ENCODE results near the gene CELF1. TPM values are rescaled to one million over a fixed set of nuclear protein-coding genes. Genes with fewer than 3 reads are reported as not detected.

The CELF1 gene
- total and polyA plus RNA-seq, 2 donors (not counting 1 experiment from before 2014, with no cell fraction given) = 81.1 to 100 TPM

DNA sequence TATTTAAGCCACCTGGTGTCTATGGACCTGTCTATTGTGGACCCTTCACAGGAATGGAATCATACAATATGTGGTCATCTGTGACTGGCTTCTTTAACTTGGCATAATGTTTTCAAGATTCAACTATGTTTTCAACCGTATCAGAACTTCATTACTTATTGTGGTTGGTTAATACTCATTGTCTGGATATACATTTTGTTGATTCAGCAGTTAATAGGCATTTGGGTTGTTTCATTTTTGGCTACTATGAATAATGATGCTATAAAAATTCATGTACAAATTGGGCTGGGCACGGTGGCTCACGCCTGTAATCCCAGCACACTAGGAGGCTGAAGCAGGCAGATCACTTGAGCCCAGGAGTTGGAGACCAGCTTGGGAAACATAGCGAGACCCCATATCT is 101.5 kb downstream of the CELF1 start:
- Histone ChIP-seq H3K4me2 (ENCODE audit: extremely low read depth, insufficient read depth, low read length) (no peak overlapping the region), H3K79me2 (ENCODE audit: control insufficient read depth, insufficient read depth, low read length) (no peaks in the 10 kb centered on the region), H3K27ac (ENCODE audit: insufficient read depth, low read length) (no peak overlapping the region), H2AFZ (ENCODE audit: low read length) (no peak overlapping the region), H4K20me1 (ENCODE audit: control insufficient read depth, extremely low read depth, insufficient read depth, low read length) (no peaks in the 10 kb centered on the region), H3K27me3 (ENCODE audit: control insufficient read depth, insufficient read depth, low read length) (no peaks in the 10 kb centered on the region), H3K9ac (ENCODE audit: insufficient read depth, low read length) (no peak overlapping the region), H3K36me3 (ENCODE audit: control insufficient read depth, insufficient read depth, low read length) (no peaks in the 10 kb centered on the region), H3K4me1 (ENCODE audit: control insufficient read depth, extremely low read depth, insufficient read depth, low read length) (no peaks in the 10 kb centered on the region), H3K9me3 (ENCODE audit: control insufficient read depth, insufficient read depth, low read depth, low read length) (no peaks in the 10 kb centered on the region), H3K4me3 (replicated peaks in 1 of 4; ENCODE audit: control extremely low read depth in 1 of 4, insufficient read depth in 1 of 4, low read depth in 3 of 4, low read length in 4 of 4) (no peak overlapping the region)
- no peak for DNase-seq (ENCODE audit: low read depth in 2 of 2)
- TF ChIP-seq EZH2 (IDR thresholded peaks at IDR 0.05; ENCODE audit: low read length, missing control alignments) = no peak
- TF ChIP-seq, protein P1, sequence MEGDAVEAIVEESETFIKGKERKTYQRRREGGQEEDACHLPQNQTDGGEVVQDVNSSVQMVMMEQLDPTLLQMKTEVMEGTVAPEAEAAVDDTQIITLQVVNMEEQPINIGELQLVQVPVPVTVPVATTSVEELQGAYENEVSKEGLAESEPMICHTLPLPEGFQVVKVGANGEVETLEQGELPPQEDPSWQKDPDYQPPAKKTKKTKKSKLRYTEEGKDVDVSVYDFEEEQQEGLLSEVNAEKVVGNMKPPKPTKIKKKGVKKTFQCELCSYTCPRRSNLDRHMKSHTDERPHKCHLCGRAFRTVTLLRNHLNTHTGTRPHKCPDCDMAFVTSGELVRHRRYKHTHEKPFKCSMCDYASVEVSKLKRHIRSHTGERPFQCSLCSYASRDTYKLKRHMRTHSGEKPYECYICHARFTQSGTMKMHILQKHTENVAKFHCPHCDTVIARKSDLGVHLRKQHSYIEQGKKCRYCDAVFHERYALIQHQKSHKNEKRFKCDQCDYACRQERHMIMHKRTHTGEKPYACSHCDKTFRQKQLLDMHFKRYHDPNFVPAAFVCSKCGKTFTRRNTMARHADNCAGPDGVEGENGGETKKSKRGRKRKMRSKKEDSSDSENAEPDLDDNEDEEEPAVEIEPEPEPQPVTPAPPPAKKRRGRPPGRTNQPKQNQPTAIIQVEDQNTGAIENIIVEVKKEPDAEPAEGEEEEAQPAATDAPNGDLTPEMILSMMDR (conservative IDR thresholded peaks at IDR 0.05 in 1 of 2, IDR thresholded peaks at IDR 0.05 in 1 of 2; ENCODE audit: low read depth in 1 of 2, low read length in 2 of 2) = no peak

DNA sequence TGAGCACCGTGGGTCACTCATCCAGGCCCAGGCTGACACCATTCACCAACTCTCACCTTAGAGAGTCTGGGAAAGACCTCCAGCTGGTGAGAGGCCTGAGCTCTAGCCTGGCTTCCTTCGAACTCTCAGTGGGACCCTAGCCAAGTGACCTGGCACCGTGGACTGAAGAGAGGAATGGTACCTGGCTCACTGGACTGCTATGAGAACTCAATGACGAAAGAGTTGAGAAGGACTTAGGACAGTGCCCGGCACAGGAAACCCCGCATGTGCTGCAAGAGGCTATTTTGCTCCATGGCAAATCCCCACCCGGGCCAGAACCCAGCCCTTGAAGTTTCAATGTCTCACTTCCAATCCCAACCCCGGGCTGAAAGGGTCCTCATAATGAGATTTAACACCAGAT is 103.4 kb downstream of the CELF1 start:
- Histone ChIP-seq H3K36me3 (ENCODE audit: control insufficient read depth, insufficient read depth, low read length) (no peaks in the 10 kb centered on the region), H3K4me1 (ENCODE audit: control insufficient read depth, extremely low read depth, insufficient read depth, low read length) (no peaks in the 10 kb centered on the region), H2AFZ (ENCODE audit: low read length) (no peak overlapping the region)

DNA sequence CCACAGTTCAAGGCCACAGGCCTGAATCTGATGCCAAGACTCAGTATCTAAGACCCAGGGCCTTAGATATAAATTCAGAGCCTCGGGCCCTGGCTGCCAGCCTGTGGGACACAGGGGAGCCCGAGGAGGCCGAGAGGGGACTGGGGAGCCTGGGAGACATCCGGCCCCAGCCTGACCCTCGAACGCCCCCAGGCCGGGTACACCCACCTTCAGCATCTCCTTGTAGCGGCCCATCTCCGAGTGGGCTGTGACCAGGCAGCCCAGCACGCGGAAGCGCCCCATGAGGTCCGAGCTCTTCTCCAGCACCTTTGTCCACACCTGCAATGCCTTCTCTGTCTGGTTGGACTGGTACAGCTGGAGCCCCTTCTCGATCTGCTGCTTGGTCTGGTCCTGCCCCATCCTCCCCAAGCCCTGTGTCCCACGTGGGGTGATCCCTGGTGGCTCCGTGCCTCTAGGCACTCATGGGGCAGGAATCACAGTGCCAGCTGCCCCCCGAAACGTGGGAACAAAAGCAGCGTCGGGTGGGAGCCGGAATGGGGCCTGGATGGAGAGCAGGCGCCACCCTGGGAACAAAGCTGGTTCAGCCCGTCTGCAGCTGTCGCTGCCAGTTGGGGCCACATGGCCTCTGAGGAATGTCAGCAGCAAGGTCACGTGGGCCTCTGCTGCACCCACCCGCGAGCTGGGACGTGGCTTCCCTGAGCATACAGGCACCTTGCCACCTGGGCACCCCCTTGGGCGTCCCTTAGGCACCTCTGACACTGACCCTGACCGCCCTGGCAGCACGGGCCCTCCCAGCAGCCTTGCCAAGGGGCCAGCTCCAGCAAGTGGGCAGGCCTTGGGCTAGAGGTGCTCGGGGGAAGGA is 104.1 kb downstream of the CELF1 start, which contains the start of gene RAPSN:
TSS of gene RAPSN (minus strand) at position 571 of the 862 bp plus-strand sequence. CDS start at position 399, 172 bp downstream.
- no peak within 1 kb of the TSS for H3K9ac ChIP-seq (ENCODE audit: insufficient read depth, low read length)
- no peaks in the 10 kb centered on the region for H3K4me1 ChIP-seq (ENCODE audit: control insufficient read depth, extremely low read depth, insufficient read depth, low read length)
- no peak within 1 kb of the TSS for H2AFZ ChIP-seq (ENCODE audit: low read length)
- no peaks in the 10 kb centered on the region for H3K79me2 ChIP-seq (ENCODE audit: control insufficient read depth, insufficient read depth, low read length)
- H3K27me3 ChIP-seq (ENCODE audit: control insufficient read depth, insufficient read depth, low read length) = no peaks in the 10 kb centered on the region
- H3K27ac ChIP-seq (ENCODE audit: insufficient read depth, low read length) = no peak within 1 kb of the TSS
- H3K4me3 ChIP-seq (replicated peaks in 1 of 4; ENCODE audit: control extremely low read depth in 1 of 4, insufficient read depth in 1 of 4, low read depth in 3 of 4, low read length in 4 of 4) = no peak within 1 kb of the TSS
- H3K4me2 ChIP-seq (ENCODE audit: extremely low read depth, insufficient read depth, low read length) = no peak within 1 kb of the TSS
- no peaks in the 10 kb centered on the region for H3K36me3 ChIP-seq (ENCODE audit: control insufficient read depth, insufficient read depth, low read length)
- no peaks in the 10 kb centered on the region for H3K9me3 ChIP-seq (ENCODE audit: control insufficient read depth, insufficient read depth, low read depth, low read length)
- DNase-seq (ENCODE audit: low read depth in 2 of 2) = no peak
- no peak for TF ChIP-seq EZH2 (IDR thresholded peaks at IDR 0.05; ENCODE audit: low read length, missing control alignments)
- TF ChIP-seq, protein P1 (conservative IDR thresholded peaks at IDR 0.05 in 1 of 2, IDR thresholded peaks at IDR 0.05 in 1 of 2; ENCODE audit: low read depth in 1 of 2, low read length in 2 of 2) = no peak
- no peaks in the 10 kb centered on the region for H4K20me1 ChIP-seq (ENCODE audit: control insufficient read depth, extremely low read depth, insufficient read depth, low read length)

More for the DNA sequence above, 103.4 kb downstream of the CELF1 start:
- Histone ChIP-seq H3K4me2 (ENCODE audit: extremely low read depth, insufficient read depth, low read length) (no peak overlapping the region), H3K9ac (ENCODE audit: insufficient read depth, low read length) (no peak overlapping the region), H3K27me3 (ENCODE audit: control insufficient read depth, insufficient read depth, low read length) (no peaks in the 10 kb centered on the region), H4K20me1 (ENCODE audit: control insufficient read depth, extremely low read depth, insufficient read depth, low read length) (no peaks in the 10 kb centered on the region), H3K27ac (ENCODE audit: insufficient read depth, low read length) (no peak overlapping the region), H3K79me2 (ENCODE audit: control insufficient read depth, insufficient read depth, low read length) (no peaks in the 10 kb centered on the region), H3K4me3 (replicated peaks in 1 of 4; ENCODE audit: control extremely low read depth in 1 of 4, insufficient read depth in 1 of 4, low read depth in 3 of 4, low read length in 4 of 4) (no peak overlapping the region), H3K9me3 (ENCODE audit: control insufficient read depth, insufficient read depth, low read depth, low read length) (no peaks in the 10 kb centered on the region)
- DNase-seq (ENCODE audit: low read depth in 2 of 2) = no peak
- TF ChIP-seq, protein P1 (conservative IDR thresholded peaks at IDR 0.05 in 1 of 2, IDR thresholded peaks at IDR 0.05 in 1 of 2; ENCODE audit: low read depth in 1 of 2, low read length in 2 of 2) = no peak
- no peak for TF ChIP-seq EZH2 (IDR thresholded peaks at IDR 0.05; ENCODE audit: low read length, missing control alignments)

All from fibroblast of lung (primary cell).